HFFc6 (cell line): Measurements from ENCODE around the gene TYSND1. TPM values are rescaled to one million over a fixed set of nuclear protein-coding genes. Genes with fewer than 3 reads are reported as not detected.

Experiments
- DNase-seq: peaks from one replicate; pipeline ENCODE4 v3.0.0-alpha.2; 2018
- H3K27ac Mint-ChIP-seq: 2 replicates; pipeline ENCODE4 v1.8.0; 2020; ENCODE audit warnings: mild to moderate bottlenecking, mixed read lengths
- H3K27me3 Mint-ChIP-seq: 2 replicates; pipeline ENCODE4 v1.8.0; 2021; ENCODE audit warnings: mild to moderate bottlenecking, moderate library complexity, mixed read lengths; ENCODE audit not compliant: insufficient read depth
- H3K36me3 Mint-ChIP-seq: 2 replicates; pipeline ENCODE4 v1.8.0; 2021; ENCODE audit warnings: low read depth, mixed read lengths
- H3K4me1 Mint-ChIP-seq: 2 replicates; pipeline ENCODE4 v1.8.0; 2020; ENCODE audit warnings: low read depth, mixed read lengths
- H3K4me3 Mint-ChIP-seq: 2 replicates; pipeline ENCODE4 v1.8.0; 2020; ENCODE audit warnings: mild to moderate bottlenecking, moderate library complexity, mixed read lengths
- H3K9me3 Mint-ChIP-seq: 2 replicates; pipeline ENCODE4 v1.8.0; 2020; ENCODE audit warnings: mild to moderate bottlenecking, mixed read lengths
- total RNA-seq, 6 experiments: library from RNA; stranded (reverse); fragmentation: NEBNext Ultra II Directional; extraction: Animal tissue kit (Norgen Biotek cat#: 25700); gene quantifications; 2 replicates in 1 of 6; 3 replicates in 5 of 6; pipeline ENCODE4 v1.2.3, GENCODE V29; 2021
- TF ChIP-seq, protein P1 (sequence below): fragments of 200-600 bp; sonication (generic); IDR thresholded peaks from 2 replicates; pipeline ENCODE4 v1.5.0; 2021; ENCODE audit warnings: antibody characterized with exemption, mild to moderate bottlenecking

The TYSND1 gene
- total RNA-seq, 6 experiments from 2014 or later: 4.6 to 5.7 (median 4.9) TPM

DNA sequence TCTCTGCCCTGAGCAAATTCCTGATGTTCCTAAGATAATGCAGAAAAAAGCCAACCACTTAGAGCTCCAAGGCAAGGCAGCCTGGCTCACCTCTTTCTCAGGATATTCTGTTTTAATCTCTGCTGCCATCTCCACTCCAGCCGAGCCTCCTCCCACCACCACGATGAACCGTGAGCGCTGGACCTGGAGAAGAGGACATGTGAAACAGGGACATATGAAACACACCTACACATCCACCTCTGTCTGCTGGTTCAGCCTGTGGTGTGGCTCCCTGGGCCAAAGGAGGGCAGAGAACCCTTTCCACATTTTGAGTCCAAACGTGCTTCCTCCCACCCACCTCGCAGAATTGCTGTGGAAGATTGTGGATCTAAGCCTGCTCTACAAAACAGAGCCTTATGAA is 26.1 kb downstream of the TYSND1 start:
- H3K27ac Mint-ChIP-seq: no peak overlapping the region

GRCh38 chr10:70119623-70120022 is 26.9 kb downstream of the TYSND1 start:
- Mint-ChIP-seq H3K27ac (no peak overlapping the region), H3K4me3 (no peak overlapping the region), H3K9me3 (no peaks in the 10 kb centered on the region), H3K4me1 (no peaks in the 10 kb centered on the region), H3K36me3 (peaks cover 6% of the 10 kb centered on the region; the same call in 1 of the 2 replicates), H3K27me3 (no peaks in the 10 kb centered on the region; the same call in 1 of the 2 replicates)
- no peak for DNase-seq
- TF ChIP-seq, protein P1, sequence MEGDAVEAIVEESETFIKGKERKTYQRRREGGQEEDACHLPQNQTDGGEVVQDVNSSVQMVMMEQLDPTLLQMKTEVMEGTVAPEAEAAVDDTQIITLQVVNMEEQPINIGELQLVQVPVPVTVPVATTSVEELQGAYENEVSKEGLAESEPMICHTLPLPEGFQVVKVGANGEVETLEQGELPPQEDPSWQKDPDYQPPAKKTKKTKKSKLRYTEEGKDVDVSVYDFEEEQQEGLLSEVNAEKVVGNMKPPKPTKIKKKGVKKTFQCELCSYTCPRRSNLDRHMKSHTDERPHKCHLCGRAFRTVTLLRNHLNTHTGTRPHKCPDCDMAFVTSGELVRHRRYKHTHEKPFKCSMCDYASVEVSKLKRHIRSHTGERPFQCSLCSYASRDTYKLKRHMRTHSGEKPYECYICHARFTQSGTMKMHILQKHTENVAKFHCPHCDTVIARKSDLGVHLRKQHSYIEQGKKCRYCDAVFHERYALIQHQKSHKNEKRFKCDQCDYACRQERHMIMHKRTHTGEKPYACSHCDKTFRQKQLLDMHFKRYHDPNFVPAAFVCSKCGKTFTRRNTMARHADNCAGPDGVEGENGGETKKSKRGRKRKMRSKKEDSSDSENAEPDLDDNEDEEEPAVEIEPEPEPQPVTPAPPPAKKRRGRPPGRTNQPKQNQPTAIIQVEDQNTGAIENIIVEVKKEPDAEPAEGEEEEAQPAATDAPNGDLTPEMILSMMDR: no peak

More for the DNA sequence above, 26.1 kb downstream of the TYSND1 start:
- Mint-ChIP-seq H3K9me3 (no peaks in the 10 kb centered on the region), H3K4me1 (no peaks in the 10 kb centered on the region), H3K27me3 (no peaks in the 10 kb centered on the region; the same call in 1 of the 2 replicates), H3K36me3 (peaks cover 6% of the 10 kb centered on the region; the same call in 1 of the 2 replicates), H3K4me3 (no peak overlapping the region)
- no peak for DNase-seq
- TF ChIP-seq, protein P1: no peak

DNA sequence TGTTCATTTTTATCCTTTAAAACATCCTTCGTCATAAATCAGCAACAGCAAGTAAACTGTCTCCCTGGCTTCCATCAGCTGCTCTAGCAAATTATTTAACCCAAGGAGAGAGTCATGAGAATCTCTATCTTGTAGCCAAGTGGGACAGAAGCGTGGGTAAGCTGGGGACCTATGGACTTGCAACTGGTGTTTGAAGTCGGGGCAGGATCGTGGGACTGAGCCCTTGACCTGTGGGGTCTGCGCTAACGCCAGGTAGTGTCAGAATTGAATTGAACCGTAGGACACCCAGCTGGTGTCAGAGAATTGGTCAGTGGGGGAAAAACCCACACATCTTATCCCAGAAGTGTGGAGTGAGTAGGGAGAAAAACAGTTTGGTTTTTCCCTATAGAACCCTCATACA is 27.3 kb downstream of the TYSND1 start:
- H3K4me1 Mint-ChIP-seq: no peaks in the 10 kb centered on the region
- H3K9me3 Mint-ChIP-seq: no peaks in the 10 kb centered on the region
- no peaks in the 10 kb centered on the region; the same call in 1 of the 2 replicates for H3K27me3 Mint-ChIP-seq
- TF ChIP-seq, protein P1: no peak
- DNase-seq: no peak
- H3K4me3 Mint-ChIP-seq: no peak overlapping the region
- no peak overlapping the region for H3K27ac Mint-ChIP-seq
- H3K36me3 Mint-ChIP-seq: peaks cover 6% of the 10 kb centered on the region; the same call in 1 of the 2 replicates

GRCh38 chr10:70118196-70118595 is 28.3 kb downstream of the TYSND1 start:
- H3K9me3 Mint-ChIP-seq: no peaks in the 10 kb centered on the region

GRCh38 chr10:70117646-70118045 is 28.9 kb downstream of the TYSND1 start:
- Mint-ChIP-seq H3K27me3 (no peaks in the 10 kb centered on the region; the same call in 1 of the 2 replicates), H3K27ac (no peak overlapping the region), H3K4me1 (no peaks in the 10 kb centered on the region), H3K9me3 (no peaks in the 10 kb centered on the region), H3K36me3 (peaks cover 12% of the 10 kb centered on the region; the same call in 1 of the 2 replicates), H3K4me3 (no peak overlapping the region)
- no peak for DNase-seq
- TF ChIP-seq, protein P1: no peak

More at GRCh38 chr10:70118196-70118595, 28.3 kb downstream of the TYSND1 start:
- DNase-seq: no peak
- Mint-ChIP-seq H3K4me3 (no peak overlapping the region), H3K4me1 (no peaks in the 10 kb centered on the region), H3K27me3 (no peaks in the 10 kb centered on the region; the same call in 1 of the 2 replicates), H3K36me3 (peaks cover 12% of the 10 kb centered on the region; the same call in 1 of the 2 replicates), H3K27ac (no peak overlapping the region)
- TF ChIP-seq, protein P1: no peak
